Panc1 (cell line): Measurements from ENCODE around the gene OVCH2.

Experiments used
- POLR2AphosphoS5 ChIP-seq: IDR thresholded peaks from 2 replicates; pipeline ENCODE4 v1.6.1; 2012; ENCODE audit warnings: mild to moderate bottlenecking, low read depth, low read length, moderate library complexity
- SIN3A ChIP-seq: IDR thresholded peaks from 2 replicates; pipeline ENCODE4 v1.6.1; 2012; ENCODE audit warnings: low read depth, mild to moderate bottlenecking, low read length, moderate library complexity, borderline replicate concordance; ENCODE audit not compliant: insufficient read depth
- TF ChIP-seq, protein P1 (sequence below): fragments of 450-650 bp; IDR thresholded peaks from 2 replicates; pipeline ENCODE4 v1.5.1; 2017; ENCODE audit warnings: mild to moderate bottlenecking
- TF ChIP-seq, protein P2 (sequence below), 2 experiments: IDR thresholded peaks; 2 replicates each; pipeline ENCODE4 v1.6.1; 2011 to 2012; ENCODE audit warnings: low read depth in 2 of 2, control low read depth in 1 of 2, low read length in 1 of 2, mild to moderate bottlenecking in 1 of 2, moderate library complexity in 1 of 2; ENCODE audit not compliant: insufficient read depth in 1 of 2

GRCh38 chr11:7692426-7692825 is 13.9 kb downstream of the OVCH2 start:
- TF ChIP-seq, protein P1, sequence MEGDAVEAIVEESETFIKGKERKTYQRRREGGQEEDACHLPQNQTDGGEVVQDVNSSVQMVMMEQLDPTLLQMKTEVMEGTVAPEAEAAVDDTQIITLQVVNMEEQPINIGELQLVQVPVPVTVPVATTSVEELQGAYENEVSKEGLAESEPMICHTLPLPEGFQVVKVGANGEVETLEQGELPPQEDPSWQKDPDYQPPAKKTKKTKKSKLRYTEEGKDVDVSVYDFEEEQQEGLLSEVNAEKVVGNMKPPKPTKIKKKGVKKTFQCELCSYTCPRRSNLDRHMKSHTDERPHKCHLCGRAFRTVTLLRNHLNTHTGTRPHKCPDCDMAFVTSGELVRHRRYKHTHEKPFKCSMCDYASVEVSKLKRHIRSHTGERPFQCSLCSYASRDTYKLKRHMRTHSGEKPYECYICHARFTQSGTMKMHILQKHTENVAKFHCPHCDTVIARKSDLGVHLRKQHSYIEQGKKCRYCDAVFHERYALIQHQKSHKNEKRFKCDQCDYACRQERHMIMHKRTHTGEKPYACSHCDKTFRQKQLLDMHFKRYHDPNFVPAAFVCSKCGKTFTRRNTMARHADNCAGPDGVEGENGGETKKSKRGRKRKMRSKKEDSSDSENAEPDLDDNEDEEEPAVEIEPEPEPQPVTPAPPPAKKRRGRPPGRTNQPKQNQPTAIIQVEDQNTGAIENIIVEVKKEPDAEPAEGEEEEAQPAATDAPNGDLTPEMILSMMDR, result no peak
- TF ChIP-seq POLR2AphosphoS5 (no peak), SIN3A (no peak)
- TF ChIP-seq, protein P2, sequence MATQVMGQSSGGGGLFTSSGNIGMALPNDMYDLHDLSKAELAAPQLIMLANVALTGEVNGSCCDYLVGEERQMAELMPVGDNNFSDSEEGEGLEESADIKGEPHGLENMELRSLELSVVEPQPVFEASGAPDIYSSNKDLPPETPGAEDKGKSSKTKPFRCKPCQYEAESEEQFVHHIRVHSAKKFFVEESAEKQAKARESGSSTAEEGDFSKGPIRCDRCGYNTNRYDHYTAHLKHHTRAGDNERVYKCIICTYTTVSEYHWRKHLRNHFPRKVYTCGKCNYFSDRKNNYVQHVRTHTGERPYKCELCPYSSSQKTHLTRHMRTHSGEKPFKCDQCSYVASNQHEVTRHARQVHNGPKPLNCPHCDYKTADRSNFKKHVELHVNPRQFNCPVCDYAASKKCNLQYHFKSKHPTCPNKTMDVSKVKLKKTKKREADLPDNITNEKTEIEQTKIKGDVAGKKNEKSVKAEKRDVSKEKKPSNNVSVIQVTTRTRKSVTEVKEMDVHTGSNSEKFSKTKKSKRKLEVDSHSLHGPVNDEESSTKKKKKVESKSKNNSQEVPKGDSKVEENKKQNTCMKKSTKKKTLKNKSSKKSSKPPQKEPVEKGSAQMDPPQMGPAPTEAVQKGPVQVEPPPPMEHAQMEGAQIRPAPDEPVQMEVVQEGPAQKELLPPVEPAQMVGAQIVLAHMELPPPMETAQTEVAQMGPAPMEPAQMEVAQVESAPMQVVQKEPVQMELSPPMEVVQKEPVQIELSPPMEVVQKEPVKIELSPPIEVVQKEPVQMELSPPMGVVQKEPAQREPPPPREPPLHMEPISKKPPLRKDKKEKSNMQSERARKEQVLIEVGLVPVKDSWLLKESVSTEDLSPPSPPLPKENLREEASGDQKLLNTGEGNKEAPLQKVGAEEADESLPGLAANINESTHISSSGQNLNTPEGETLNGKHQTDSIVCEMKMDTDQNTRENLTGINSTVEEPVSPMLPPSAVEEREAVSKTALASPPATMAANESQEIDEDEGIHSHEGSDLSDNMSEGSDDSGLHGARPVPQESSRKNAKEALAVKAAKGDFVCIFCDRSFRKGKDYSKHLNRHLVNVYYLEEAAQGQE (IDR thresholded peaks at IDR 0.05; ENCODE audit: insufficient read depth in 1 of 2, low read depth in 2 of 2, low read length in 1 of 2), result no peak
